Measurements from ENCODE around the gene RAD51.

RAD51 gene

GRCh38 chr15:40763801-40764628 is 69.0 kb downstream of the RAD51 start, which contains the start of gene GCHFR:
TSS of gene GCHFR (plus strand) at chr15:40764068. CDS start at chr15:40764181, 113 bp downstream.
- DNase-seq, result peak; percentile 48

- no peak for DNase-seq
These were observed 69.7 kb downstream of the RAD51 start for GRCh38 chr15:40764629-40765103.

- peak; percentile 21 for DNase-seq
These were observed 71.3 kb downstream of the RAD51 start for GRCh38 chr15:40766194-40766815.

- no peak for DNase-seq
These were observed 72.2 kb downstream of the RAD51 start for GRCh38 chr15:40766906-40767837.

GRCh38 chr15:40767838-40768500 is 73.0 kb downstream of the RAD51 start:
- no peak for DNase-seq

GRCh38 chr15:40768521-40769273 is 73.7 kb downstream of the RAD51 start:
- no peak for DNase-seq

- no peak for DNase-seq
These were observed 74.5 kb downstream of the RAD51 start, which contains the start of gene C15orf62 for GRCh38 chr15:40769274-40770146. TSS of gene C15orf62 (plus strand) at chr15:40769980. CDS start at chr15:40770496, 516 bp downstream.

GRCh38 chr15:40770147-40770721 is 75.3 kb downstream of the RAD51 start:
- no peak for DNase-seq

GRCh38 chr15:40771242-40771641 is 76.3 kb downstream of the RAD51 start:
- DNase-seq, result no peak

- no peak for DNase-seq
These were observed 77.0 kb downstream of the RAD51 start for GRCh38 chr15:40772014-40772413.

- no peak for DNase-seq
These were observed 78.5 kb downstream of the RAD51 start for GRCh38 chr15:40773496-40773895.

GRCh38 chr15:40773902-40774301 is 78.9 kb downstream of the RAD51 start:
- no peak for DNase-seq

GRCh38 chr15:40775007-40775406 is 80.0 kb downstream of the RAD51 start:
- DNase-seq, result no peak

- DNase-seq, result no peak
These were observed 81.0 kb downstream of the RAD51 start for GRCh38 chr15:40775740-40776536.

- no peak for DNase-seq
These were observed 81.7 kb downstream of the RAD51 start for GRCh38 chr15:40776537-40777141.

Measured in fibroblast of skin of abdomen (primary cell).